Renal cortex interstitium (tissue), 11 donors: Measurements from ENCODE around the gene ZNF836. TPM values are rescaled to one million over a fixed set of nuclear protein-coding genes. Genes with fewer than 3 reads are reported as not detected.

ENCODE experiments used
- DNase-seq, 11 donors: peaks; one replicate each; pipeline ENCODE4 v3.0.0-alpha.2; 2013; ENCODE audit warnings: low read depth in 9 of 11, low spot score in 4 of 11; ENCODE audit errors: extremely low read depth in 1 of 11
- polyA plus RNA-seq, 3 donors: library from polyadenylated mRNA; unstranded; fragments of 120-200 nt; gene quantifications; one replicate each; pipeline ENCODE4 v1.2.1, GENCODE V29; 2013; ENCODE audit not compliant: insufficient read length in 3 of 3

Gene ZNF836
- polyA plus RNA-seq, 3 donors: 14.0 to 26.3 (median 15.7) TPM

DNA sequence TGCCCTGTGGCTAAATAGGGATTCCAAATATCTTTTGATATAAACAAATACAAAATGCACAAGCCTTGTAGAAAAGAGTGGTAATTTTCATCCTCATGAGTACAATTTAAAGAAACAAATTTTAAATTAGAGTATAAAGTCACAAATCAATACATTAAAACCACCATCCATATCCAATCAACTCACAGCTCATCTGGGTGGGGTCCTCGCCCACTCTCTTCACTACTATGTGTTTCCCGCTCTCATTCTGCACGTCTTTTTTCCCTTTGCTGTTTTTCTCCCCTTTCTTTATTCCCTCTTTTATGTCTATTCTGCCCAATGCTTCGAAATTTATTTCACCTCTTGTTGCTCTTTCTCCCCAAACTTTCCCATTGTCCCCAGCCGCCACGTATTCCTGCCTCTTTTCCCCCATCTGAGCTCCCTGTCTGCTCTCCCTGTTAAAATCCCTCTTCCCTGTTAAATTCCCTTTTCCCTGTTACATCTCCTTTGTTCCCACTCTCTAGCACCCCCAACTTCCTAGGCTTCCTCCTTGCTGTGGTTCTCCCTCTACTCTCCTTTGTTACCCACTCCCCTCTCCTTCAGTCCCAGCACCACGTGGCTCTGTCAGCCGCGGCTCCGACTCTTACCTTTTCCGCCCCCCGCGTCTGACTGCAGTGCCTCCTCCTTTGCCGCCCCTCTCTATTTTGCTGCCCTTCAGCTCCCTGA is 33.0 kb downstream of the ZNF836 start:
- peak in 7 of 11 donors; percentile 37 to 46 (median 42) for DNase-seq

DNA sequence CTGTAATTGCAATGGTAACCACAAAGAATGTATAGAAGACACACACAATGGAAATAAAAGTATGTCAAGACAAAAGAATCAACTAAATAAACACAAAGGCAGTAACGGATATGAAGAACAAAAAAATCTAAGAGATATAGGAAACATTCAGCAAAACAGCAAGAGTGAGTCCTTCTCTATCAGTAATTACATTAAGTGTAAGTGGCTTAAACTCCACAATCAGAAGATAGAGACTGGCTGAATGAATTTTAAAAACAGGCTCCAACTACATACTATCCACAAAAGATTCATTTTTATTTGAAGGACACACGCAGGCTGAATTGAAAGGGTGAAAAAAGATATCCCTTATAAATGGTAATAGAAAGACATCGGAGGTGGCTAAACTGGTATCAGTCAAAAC is 51.1 kb downstream of the ZNF836 start:
- no peak for DNase-seq

DNA sequence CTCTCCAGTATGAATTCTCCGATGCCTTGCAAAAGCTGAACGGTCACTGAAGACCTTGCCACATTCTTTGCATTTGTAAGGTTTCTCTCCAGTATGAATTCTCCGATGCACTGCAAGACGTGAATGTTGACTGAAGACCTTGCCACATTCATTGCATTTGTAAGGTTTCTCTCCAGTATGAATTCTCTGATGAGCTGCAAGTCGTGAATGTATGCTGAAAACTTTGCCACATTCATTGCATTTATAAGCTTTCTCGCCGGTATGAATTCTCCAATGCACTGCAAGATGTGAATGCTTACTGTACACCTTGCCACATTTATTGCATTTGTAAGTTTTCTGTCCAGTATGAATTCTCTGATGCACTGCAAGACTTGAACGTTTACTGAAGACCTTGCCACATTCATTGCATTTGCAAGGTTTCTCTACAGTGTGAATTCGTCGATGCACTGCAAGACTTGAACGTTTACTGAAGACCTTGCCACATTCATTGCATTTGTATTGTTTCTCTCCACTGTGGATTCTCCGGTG is 55.8 kb downstream of the ZNF836 start:
- no peak for DNase-seq

DNA sequence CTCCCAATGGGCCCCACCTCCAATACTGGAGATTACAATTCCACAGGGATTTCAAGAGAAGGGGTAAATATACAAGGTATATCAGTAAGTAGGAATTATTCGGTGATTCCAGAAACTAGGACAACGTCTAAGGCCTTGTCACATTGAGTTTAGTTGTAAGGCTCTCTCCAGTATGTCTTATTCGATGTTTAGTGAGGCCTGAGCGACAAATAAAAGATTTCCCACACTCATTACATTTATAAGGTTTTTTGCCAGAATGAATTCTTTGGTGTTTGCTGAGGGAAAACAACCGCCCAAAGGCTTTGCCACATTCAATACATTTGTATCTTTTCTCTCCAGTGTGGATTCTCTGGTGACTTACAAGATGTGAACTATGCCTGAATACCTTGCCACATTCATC is 56.7 kb downstream of the ZNF836 start:
- DNase-seq: no peak

DNA sequence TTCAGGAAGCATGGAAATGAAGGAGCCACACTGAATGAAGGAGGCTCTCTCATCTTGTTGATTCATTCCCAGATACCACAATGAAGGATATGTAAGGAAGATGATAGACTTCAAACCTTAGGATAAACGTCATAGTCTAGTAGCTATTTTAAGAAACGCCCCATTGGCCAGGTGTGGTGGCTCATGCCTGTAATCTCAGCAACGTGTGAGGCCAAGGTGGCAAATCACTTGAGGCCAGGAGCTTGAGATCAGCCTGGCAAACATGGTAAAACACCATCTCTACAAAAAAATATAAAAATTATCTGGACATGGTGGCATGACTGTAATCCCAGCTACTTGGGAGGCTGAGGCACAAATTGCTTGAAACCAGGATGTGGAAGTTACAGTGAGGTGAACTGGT is 58.8 kb downstream of the ZNF836 start:
- no peak for DNase-seq

DNA sequence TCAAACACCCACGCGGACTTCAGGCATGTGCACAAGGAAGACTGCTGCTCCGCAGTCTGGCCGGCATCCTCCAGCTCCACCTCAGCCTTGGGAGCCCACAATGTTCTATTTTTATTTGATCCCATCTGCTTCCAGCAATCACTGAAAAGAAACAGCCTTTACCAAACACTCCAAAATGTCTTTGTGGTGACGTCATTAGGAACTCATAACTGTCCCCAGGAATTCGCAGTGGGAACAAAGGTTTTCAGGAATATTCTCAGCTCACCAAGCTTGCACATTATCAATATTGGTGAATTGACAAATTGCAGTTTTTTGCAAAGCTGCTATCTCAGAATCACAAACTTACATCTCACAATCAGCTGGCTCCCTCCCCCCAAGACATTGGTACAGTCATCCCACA is 60.6 kb downstream of the ZNF836 start:
- DNase-seq: no peak

Other genes with a start within 250 kb of the ZNF836 start
- 10 to 100 TPM; 13.3 to 13.9 (median 13.7) TPM for gene ZNF613, start 244.1 kb downstream of the ZNF836 start, polyA plus RNA-seq
- gene ZNF350, start 184.8 kb downstream of the ZNF836 start, polyA plus RNA-seq: 10 to 100 TPM; 16.9 to 22.1 (median 18.7) TPM
- 10 to 100 TPM; 15.7 to 19.8 (median 19.1) TPM for gene ZNF615, start 163.4 kb downstream of the ZNF836 start, polyA plus RNA-seq
- gene ZNF614, start 143.2 kb downstream of the ZNF836 start, polyA plus RNA-seq: 10 to 100 TPM; 15.5 to 18.9 (median 18.4) TPM
- 10 to 100 TPM; 22.6 to 25.1 (median 24.9) TPM for gene ZNF432, start 122.8 kb downstream of the ZNF836 start, polyA plus RNA-seq
- gene ZNF841, start 75.9 kb downstream of the ZNF836 start, polyA plus RNA-seq: 10 to 100 TPM; 15.9 to 28.2 (median 16.8) TPM
- gene ZNF616, start 31.7 kb downstream of the ZNF836 start, polyA plus RNA-seq: 10 to 100 TPM; 18.3 to 23.3 (median 20.4) TPM
- gene PPP2R1A, start 18.4 kb upstream of the ZNF836 start, polyA plus RNA-seq: 100 to 1,000 TPM; 449 to 497 (median 453) TPM
- gene ZNF766, start 98.0 kb upstream of the ZNF836 start, polyA plus RNA-seq: 10 to 100 TPM; 18.6 to 23.1 (median 19.7) TPM
- gene ZNF480, start 125.5 kb upstream of the ZNF836 start, polyA plus RNA-seq: 10 to 100 TPM; 15.8 to 19.1 (median 17.2) TPM
- 10 to 100 TPM; 11.0 to 15.3 (median 11.8) TPM for gene ZNF610, start 164.6 kb upstream of the ZNF836 start, polyA plus RNA-seq
- 10 to 100 TPM; 22.7 to 30.0 (median 25.6) TPM for gene ZNF880, start 198.3 kb upstream of the ZNF836 start, polyA plus RNA-seq
- gene ZNF528, start 226.2 kb upstream of the ZNF836 start, polyA plus RNA-seq: 10 to 100 TPM; 34.2 to 67.2 (median 35.1) TPM